ENCODE data around the gene TMEM63C.

TMEM63C gene

GRCh38 chr14:77239412-77239811, 57.8 kb downstream of the TMEM63C start:
- H3K27me3 ChIP-seq (replicated peaks; ENCODE audit: control insufficient read depth, insufficient read depth, low read length), result no peaks in the 10 kb centered on the region; the same call in 1 of the 2 replicates
- no peak overlapping the region for H3K4me3 ChIP-seq (replicated peaks; ENCODE audit: low read depth, low read length)
- no peaks in the 10 kb centered on the region for H3K36me3 ChIP-seq (ENCODE audit: control insufficient read depth, insufficient read depth, low read length)
- no peak for DNase-seq (ENCODE audit: extremely low read depth, insufficient read length)
- TF ChIP-seq CTCF (IDR thresholded peaks at IDR 0.05; ENCODE audit: insufficient read depth, low read length, poor library complexity, severe bottlenecking), result no peak

- H3K27me3 ChIP-seq (replicated peaks; ENCODE audit: control insufficient read depth, insufficient read depth, low read length), result no peaks in the 10 kb centered on the region; the same call in 1 of the 2 replicates
Observed at GRCh38 chr14:77240336-77240915, 58.8 kb downstream of the TMEM63C start.

GRCh38 chr14:77241955-77242354, 60.4 kb downstream of the TMEM63C start:
- Histone ChIP-seq H3K36me3 (ENCODE audit: control insufficient read depth, insufficient read depth, low read length) (no peaks in the 10 kb centered on the region), H3K27me3 (replicated peaks; ENCODE audit: control insufficient read depth, insufficient read depth, low read length) (no peaks in the 10 kb centered on the region; the same call in 1 of the 2 replicates), H3K4me3 (replicated peaks; ENCODE audit: low read depth, low read length) (no peak overlapping the region)
- no peak for DNase-seq (ENCODE audit: extremely low read depth, insufficient read length)
- no peak for TF ChIP-seq CTCF (IDR thresholded peaks at IDR 0.05; ENCODE audit: insufficient read depth, low read length, poor library complexity, severe bottlenecking)

More at GRCh38 chr14:77240336-77240915, 58.8 kb downstream of the TMEM63C start:
- no peak for DNase-seq (ENCODE audit: extremely low read depth, insufficient read length)
- no peak for TF ChIP-seq CTCF (IDR thresholded peaks at IDR 0.05; ENCODE audit: insufficient read depth, low read length, poor library complexity, severe bottlenecking)
- no peaks in the 10 kb centered on the region for H3K36me3 ChIP-seq (ENCODE audit: control insufficient read depth, insufficient read depth, low read length)
- H3K4me3 ChIP-seq (replicated peaks; ENCODE audit: low read depth, low read length), result no peak overlapping the region

GRCh38 chr14:77242752-77243151, 61.2 kb downstream of the TMEM63C start:
- Histone ChIP-seq H3K36me3 (ENCODE audit: control insufficient read depth, insufficient read depth, low read length) (no peaks in the 10 kb centered on the region), H3K27me3 (replicated peaks; ENCODE audit: control insufficient read depth, insufficient read depth, low read length) (no peaks in the 10 kb centered on the region; the same call in 1 of the 2 replicates), H3K4me3 (replicated peaks; ENCODE audit: low read depth, low read length) (no peak overlapping the region)
- no peak for TF ChIP-seq CTCF (IDR thresholded peaks at IDR 0.05; ENCODE audit: insufficient read depth, low read length, poor library complexity, severe bottlenecking)
- no peak for DNase-seq (ENCODE audit: extremely low read depth, insufficient read length)

GRCh38 chr14:77243853-77244252, 62.3 kb downstream of the TMEM63C start:
- no peak for TF ChIP-seq CTCF (IDR thresholded peaks at IDR 0.05; ENCODE audit: insufficient read depth, low read length, poor library complexity, severe bottlenecking)
- H3K36me3 ChIP-seq (ENCODE audit: control insufficient read depth, insufficient read depth, low read length), result no peaks in the 10 kb centered on the region
- peak; percentile 58 for DNase-seq (ENCODE audit: extremely low read depth, insufficient read length)
- no peak overlapping the region for H3K4me3 ChIP-seq (replicated peaks; ENCODE audit: low read depth, low read length)
- H3K27me3 ChIP-seq (replicated peaks; ENCODE audit: control insufficient read depth, insufficient read depth, low read length), result no peaks in the 10 kb centered on the region; the same call in 1 of the 2 replicates

- H3K36me3 ChIP-seq (ENCODE audit: control insufficient read depth, insufficient read depth, low read length), result no peaks in the 10 kb centered on the region
- TF ChIP-seq CTCF (IDR thresholded peaks at IDR 0.05; ENCODE audit: insufficient read depth, low read length, poor library complexity, severe bottlenecking), result no peak
- no peak for DNase-seq (ENCODE audit: extremely low read depth, insufficient read length)
- H3K27me3 ChIP-seq (replicated peaks; ENCODE audit: control insufficient read depth, insufficient read depth, low read length), result no peaks in the 10 kb centered on the region; the same call in 1 of the 2 replicates
- H3K4me3 ChIP-seq (replicated peaks; ENCODE audit: low read depth, low read length), result no peak overlapping the region
Observed at GRCh38 chr14:77245820-77246219, 64.2 kb downstream of the TMEM63C start.

All from GM06990 (cell line).